HepG2 (cell line): ENCODE results near the gene COG8. TPM values are rescaled to one million over a fixed set of nuclear protein-coding genes. Genes with fewer than 3 reads are reported as not detected.

Source experiments
- ARHGAP35 ChIP-seq: sonication (generic); formaldehyde crosslinking; IDR thresholded peaks from 2 replicates; pipeline ENCODE4 v1.9.0; 2022; ENCODE audit warnings: mild to moderate bottlenecking, inconsistent platforms, moderate library complexity, missing genetic modification reagents, borderline replicate concordance
- CEBPG ChIP-seq: IDR thresholded peaks from 2 replicates; pipeline ENCODE4 v1.6.1; 2016
- CENPBD1 ChIP-seq: sonication (generic); formaldehyde crosslinking; IDR thresholded peaks from 2 replicates; pipeline ENCODE4 v1.8.0; 2022; ENCODE audit warnings: missing genetic modification reagents, low read depth, mild to moderate bottlenecking, borderline replicate concordance
- HES4 ChIP-seq: sonication (generic); formaldehyde crosslinking; IDR thresholded peaks from 2 replicates; pipeline ENCODE4 v1.9.0; 2021; ENCODE audit warnings: mild to moderate bottlenecking, missing genetic modification reagents, borderline replicate concordance
- JUNB ChIP-seq: sonication (generic); formaldehyde crosslinking; IDR thresholded peaks from 2 replicates; pipeline ENCODE4 v1.8.0; 2022; ENCODE audit warnings: missing genetic modification reagents, mild to moderate bottlenecking, borderline replicate concordance
- MAZ ChIP-seq, 2 experiments: sonication (generic) in 1 of 2; formaldehyde crosslinking in 1 of 2; IDR thresholded peaks; 2 replicates each; pipeline versions ENCODE4 v1.5.0 to v1.6.1; 2012 to 2020; ENCODE audit warnings: low read depth in 2 of 2, mild to moderate bottlenecking in 2 of 2, borderline replicate concordance in 1 of 2, improper control_type of control experiment in 1 of 2, low read length in 1 of 2, missing genetic modification reagents in 1 of 2, moderate library complexity in 1 of 2
- NFRKB ChIP-seq: fragments of 450-650 bp; IDR thresholded peaks from 2 replicates; pipeline ENCODE4 v1.6.1; 2017
- RBM22 ChIP-seq: fragments of 200-400 bp; formaldehyde crosslinking; optimal IDR thresholded peaks from 2 replicates; pipeline ENCODE3; 2017; ENCODE audit warnings: mild to moderate bottlenecking, low read length, moderate library complexity
- SMAD3 ChIP-seq: sonication (generic); formaldehyde crosslinking; IDR thresholded peaks from 2 replicates; pipeline ENCODE4 v1.4.0; 2020; ENCODE audit warnings: missing genetic modification reagents
- TAF15 ChIP-seq: fragments of 200-400 bp; formaldehyde crosslinking; IDR thresholded peaks from one replicate; pipeline ENCODE4 v1.6.1; 2018; ENCODE audit warnings: mild to moderate bottlenecking, low read depth, low read length; ENCODE audit not compliant: poor library complexity, severe bottlenecking
- ZBTB1 ChIP-seq: sonication (generic); formaldehyde crosslinking; IDR thresholded peaks from 2 replicates; pipeline ENCODE4 v1.4.0; 2020; ENCODE audit warnings: missing genetic modification reagents, borderline replicate concordance
- ZFP36L1 ChIP-seq: sonication (generic); formaldehyde crosslinking; IDR thresholded peaks from 2 replicates; pipeline ENCODE4 v1.8.0; 2022; ENCODE audit warnings: mild to moderate bottlenecking, missing genetic modification reagents, moderate library complexity
- ZIK1 ChIP-seq: sonication (generic); formaldehyde crosslinking; IDR thresholded peaks from 2 replicates; pipeline ENCODE4 v1.5.0; 2020; ENCODE audit warnings: mild to moderate bottlenecking, low read depth, missing genetic modification reagents, borderline replicate concordance
- ZNF121 ChIP-seq: sonication (generic); formaldehyde crosslinking; IDR thresholded peaks from 2 replicates; pipeline ENCODE4 v1.5.0; 2020; ENCODE audit warnings: mild to moderate bottlenecking, missing genetic modification reagents
- ZNF136 ChIP-seq: sonication (generic); formaldehyde crosslinking; IDR thresholded peaks from 2 replicates; pipeline ENCODE4 v1.8.1; 2022; ENCODE audit warnings: low read depth, mild to moderate bottlenecking, moderate library complexity, missing genetic modification reagents
- ZNF143 ChIP-seq: sonication (generic); formaldehyde crosslinking; IDR thresholded peaks from 2 replicates; pipeline ENCODE4 v1.4.0; 2020; ENCODE audit warnings: missing genetic modification reagents
- ZNF20 ChIP-seq: sonication (generic); formaldehyde crosslinking; IDR thresholded peaks from 2 replicates; pipeline ENCODE4 v1.4.0; 2020; ENCODE audit warnings: mild to moderate bottlenecking, moderate library complexity, missing genetic modification reagents
- ZNF24 ChIP-seq: fragments of 450-650 bp; IDR thresholded peaks from 2 replicates; pipeline ENCODE4 v1.6.1; 2017; ENCODE audit warnings: antibody characterized with exemption, mild to moderate bottlenecking
- ZNF33B ChIP-seq: sonication (generic); formaldehyde crosslinking; IDR thresholded peaks from 2 replicates; pipeline ENCODE4 v1.5.1; 2020; ENCODE audit warnings: mild to moderate bottlenecking, missing genetic modification reagents
- ZNF510 ChIP-seq: sonication (generic); formaldehyde crosslinking; IDR thresholded peaks from 2 replicates; pipeline ENCODE4 v1.4.0; 2020; ENCODE audit warnings: low read depth, mild to moderate bottlenecking, missing genetic modification reagents
- ZNF740 ChIP-seq: sonication (generic); formaldehyde crosslinking; IDR thresholded peaks from 2 replicates; pipeline ENCODE4 v1.4.0; 2020; ENCODE audit warnings: missing genetic modification reagents
- ZNF747 ChIP-seq: sonication (generic); formaldehyde crosslinking; IDR thresholded peaks from 2 replicates; pipeline ENCODE4 v1.8.1; 2023; ENCODE audit warnings: missing genetic modification reagents, mild to moderate bottlenecking, borderline replicate concordance
- ZNF749 ChIP-seq: sonication (generic); formaldehyde crosslinking; IDR thresholded peaks from 2 replicates; pipeline ENCODE4 v1.8.0; 2022; ENCODE audit warnings: mild to moderate bottlenecking, missing genetic modification reagents, moderate library complexity, borderline replicate concordance
- ZNF879 ChIP-seq: sonication (generic); formaldehyde crosslinking; IDR thresholded peaks from 2 replicates; pipeline ENCODE4 v1.8.1; 2023; ENCODE audit warnings: missing genetic modification reagents
- ZSCAN20 ChIP-seq: sonication (generic); formaldehyde crosslinking; IDR thresholded peaks from 2 replicates; pipeline ENCODE4 v1.4.0; 2020; ENCODE audit warnings: missing genetic modification reagents, mild to moderate bottlenecking, borderline replicate concordance
- polyA plus RNA-seq, 8 experiments: library from polyadenylated mRNA; depleted of rRNA in 3 of 8; stranded (reverse) in 7 of 8; unstranded in 1 of 8; fragments of >200 nt; fragmentation: Illumina TruSeq in 4 of 8; extraction: Trizol in 4 of 8; gene quantifications; 2 replicates each; pipeline versions ENCODE4 v1.2.1 to v1.2.3, GENCODE V29; 2011 to 2016; ENCODE audit warnings: low read depth in 4 of 8, missing spikeins in 1 of 8, mixed read lengths in 1 of 8; ENCODE audit not compliant: insufficient read depth in 1 of 8
- total RNA-seq, 5 experiments: library from RNA; depleted of rRNA; stranded (reverse); fragments of >200 nt; fragmentation: Illumina TruSeq; extraction: Trizol; gene quantifications; 2 replicates each; pipeline ENCODE4 v1.2.3, GENCODE V29; 2016; ENCODE audit warnings: low read depth in 1 of 5
- TF ChIP-seq, protein P1 (sequence below): sonication (generic); formaldehyde crosslinking; IDR thresholded peaks from 2 replicates; pipeline ENCODE4 v1.4.0; 2020; ENCODE audit warnings: missing genetic modification reagents, borderline replicate concordance
- TF ChIP-seq, protein P2 (sequence below): sonication (generic); formaldehyde crosslinking; IDR thresholded peaks from 2 replicates; pipeline ENCODE4 v1.4.0; 2020; ENCODE audit warnings: missing genetic modification reagents

Gene COG8
- total and polyA plus RNA-seq, 2 of the 13 experiments (the other 11 are each of a cell fraction or from before 2014, with no cell fraction given): 45.5 to 52.1 TPM

GRCh38 chr16:69311533-69312387 lies 27.6 kb downstream of the COG8 start (continued):
- TF ChIP-seq ZNF510 (CRISPR knock-in tag) (peak; percentile 64; the same call in 1 of the 2 replicates), CEBPG (CRISPR knock-in tag) (no peak), ZNF143 (CRISPR knock-in tag) (peak; percentile 58; the same call in 1 of the 2 replicates), ZNF20 (CRISPR knock-in tag) (0 out of 2 replicates have a peak, but pooled peaks have one; percentile 52), ZNF33B (no peak; the same call in 1 of the 2 replicates), ZNF879 (no peak), ZNF121 (CRISPR knock-in tag) (peak; percentile 6; the same call in 1 of the 2 replicates), SMAD3 (CRISPR knock-in tag) (no peak), ZNF749 (no peak), HES4 (CRISPR knock-in tag) (peak; percentile 82; the same call in 1 of the 2 replicates), ZBTB1 (CRISPR knock-in tag) (no peak), TAF15 (no peak), ZIK1 (CRISPR knock-in tag) (0 out of 2 replicates have a peak, but pooled peaks have one; percentile 12), ZNF24 (0 out of 2 replicates have a peak, but pooled peaks have one; percentile 42), JUNB (CRISPR knock-in tag) (no peak), RBM22 (no peak), ZNF740 (no peak), ARHGAP35 (CRISPR knock-in tag) (no peak), ZFP36L1 (peak; percentile 46; the same call in 1 of the 2 replicates), MAZ (IDR thresholded peaks at IDR 0.05; ENCODE audit: borderline replicate concordance, low read depth, low read length) (no peak), MAZ (CRISPR knock-in tag; IDR thresholded peaks at IDR 0.05; ENCODE audit: low read depth) (peak; percentile 60), CENPBD1 (CRISPR knock-in tag) (no peak), NFRKB (no peak), ZSCAN20 (peak; percentile 78; the same call in 1 of the 2 replicates), ZNF136 (CRISPR knock-in tag) (no peak), ZNF747 (CRISPR knock-in tag) (no peak)
- TF ChIP-seq, protein P1, sequence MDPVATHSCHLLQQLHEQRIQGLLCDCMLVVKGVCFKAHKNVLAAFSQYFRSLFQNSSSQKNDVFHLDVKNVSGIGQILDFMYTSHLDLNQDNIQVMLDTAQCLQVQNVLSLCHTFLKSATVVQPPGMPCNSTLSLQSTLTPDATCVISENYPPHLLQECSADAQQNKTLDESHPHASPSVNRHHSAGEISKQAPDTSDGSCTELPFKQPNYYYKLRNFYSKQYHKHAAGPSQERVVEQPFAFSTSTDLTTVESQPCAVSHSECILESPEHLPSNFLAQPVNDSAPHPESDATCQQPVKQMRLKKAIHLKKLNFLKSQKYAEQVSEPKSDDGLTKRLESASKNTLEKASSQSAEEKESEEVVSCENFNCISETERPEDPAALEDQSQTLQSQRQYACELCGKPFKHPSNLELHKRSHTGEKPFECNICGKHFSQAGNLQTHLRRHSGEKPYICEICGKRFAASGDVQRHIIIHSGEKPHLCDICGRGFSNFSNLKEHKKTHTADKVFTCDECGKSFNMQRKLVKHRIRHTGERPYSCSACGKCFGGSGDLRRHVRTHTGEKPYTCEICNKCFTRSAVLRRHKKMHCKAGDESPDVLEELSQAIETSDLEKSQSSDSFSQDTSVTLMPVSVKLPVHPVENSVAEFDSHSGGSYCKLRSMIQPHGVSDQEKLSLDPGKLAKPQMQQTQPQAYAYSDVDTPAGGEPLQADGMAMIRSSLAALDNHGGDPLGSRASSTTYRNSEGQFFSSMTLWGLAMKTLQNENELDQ (CRISPR knock-in tag): no peak
- TF ChIP-seq, protein P2, sequence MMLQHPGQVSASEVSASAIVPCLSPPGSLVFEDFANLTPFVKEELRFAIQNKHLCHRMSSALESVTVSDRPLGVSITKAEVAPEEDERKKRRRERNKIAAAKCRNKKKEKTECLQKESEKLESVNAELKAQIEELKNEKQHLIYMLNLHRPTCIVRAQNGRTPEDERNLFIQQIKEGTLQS: no peak
